ENCODE data around the gene ZSWIM1.

- no peak for TF ChIP-seq CTCF (optimal IDR thresholded peaks at IDR 0.05 in 1 of 3, IDR thresholded peaks at IDR 0.05 in 1 of 3, conservative IDR thresholded peaks at IDR 0.05 in 1 of 3; ENCODE audit: extremely low read depth in 1 of 3, insufficient read depth in 2 of 3, low read length in 3 of 3)
- TF ChIP-seq EZH2 (IDR thresholded peaks at IDR 0.05; ENCODE audit: low read length): no peak
Observed at GRCh38 chr20:45866454-45866853, 14.6 kb upstream of the ZSWIM1 start.
